ENCODE data around the gene RICTOR.

- TF ChIP-seq EZH2 (IDR thresholded peaks at IDR 0.05; ENCODE audit: borderline replicate concordance, insufficient read depth, low read length, poor library complexity, severe bottlenecking) (no peak), REST (IDR thresholded peaks at IDR 0.05; ENCODE audit: borderline replicate concordance) (no peak), MXI1 (conservative IDR thresholded peaks at IDR 0.05; ENCODE audit: poor library complexity, severe bottlenecking) (no peak), EP300 (conservative IDR thresholded peaks at IDR 0.05; ENCODE audit: poor library complexity, severe bottlenecking) (no peak), RAD21 (conservative IDR thresholded peaks at IDR 0.05) (no peak)
- TF ChIP-seq, protein P1, sequence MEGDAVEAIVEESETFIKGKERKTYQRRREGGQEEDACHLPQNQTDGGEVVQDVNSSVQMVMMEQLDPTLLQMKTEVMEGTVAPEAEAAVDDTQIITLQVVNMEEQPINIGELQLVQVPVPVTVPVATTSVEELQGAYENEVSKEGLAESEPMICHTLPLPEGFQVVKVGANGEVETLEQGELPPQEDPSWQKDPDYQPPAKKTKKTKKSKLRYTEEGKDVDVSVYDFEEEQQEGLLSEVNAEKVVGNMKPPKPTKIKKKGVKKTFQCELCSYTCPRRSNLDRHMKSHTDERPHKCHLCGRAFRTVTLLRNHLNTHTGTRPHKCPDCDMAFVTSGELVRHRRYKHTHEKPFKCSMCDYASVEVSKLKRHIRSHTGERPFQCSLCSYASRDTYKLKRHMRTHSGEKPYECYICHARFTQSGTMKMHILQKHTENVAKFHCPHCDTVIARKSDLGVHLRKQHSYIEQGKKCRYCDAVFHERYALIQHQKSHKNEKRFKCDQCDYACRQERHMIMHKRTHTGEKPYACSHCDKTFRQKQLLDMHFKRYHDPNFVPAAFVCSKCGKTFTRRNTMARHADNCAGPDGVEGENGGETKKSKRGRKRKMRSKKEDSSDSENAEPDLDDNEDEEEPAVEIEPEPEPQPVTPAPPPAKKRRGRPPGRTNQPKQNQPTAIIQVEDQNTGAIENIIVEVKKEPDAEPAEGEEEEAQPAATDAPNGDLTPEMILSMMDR (IDR thresholded peaks at IDR 0.05; ENCODE audit: poor library complexity, severe bottlenecking): no peak
Observed at GRCh38 chr5:39093352-39093751, 19.2 kb upstream of the RICTOR start.

Data from neural cell (in vitro differentiated cells).